H1 (cell line): Measurements from ENCODE around the gene ATP2B3. TPM values are rescaled to one million over a fixed set of nuclear protein-coding genes. Genes with fewer than 3 reads are reported as not detected.

Experiments used
- CTCF ChIA-PET: fragments of 300-600 bp; sonication (Branson Sonifier 250); formaldehyde crosslinking; loops from one replicate; lab custom pipeline; 2021; ENCODE audit not compliant: partially characterized antibody; lab: Charles Lee
- POLR2A ChIA-PET: fragments of 300-600 bp; sonication (Branson Sonifier 250); formaldehyde crosslinking; loops from one replicate; lab custom pipeline; 2021; ENCODE audit warnings: inconsistent platforms; ENCODE audit not compliant: partially characterized antibody; lab: Charles Lee
- DNase-seq, 2 experiments: peaks; one replicate each; pipeline versions ENCODE4 v3.0.0 to v3.0.0-alpha.2; 2010 to 2022; ENCODE audit warnings: low spot score in 2 of 2, low read depth in 1 of 2, mixed read lengths in 1 of 2
- FAIRE-seq: peaks from 2 replicates; lab custom pipeline; 2011; peaks lifted over from hg19 to GRCh38; lab: Jason Lieb, UNC
- H2AFZ ChIP-seq: 2 replicates; pipeline ENCODE4 v1.8.1; 2012; ENCODE audit warnings: low read length, inconsistent platforms
- H2AK5ac ChIP-seq: 2 replicates; pipeline ENCODE4 v1.6.1; 2013; ENCODE audit warnings: low read depth, low read length
- H2BK120ac ChIP-seq: replicated peaks from 2 replicates; pipeline ENCODE3; 2013; ENCODE audit warnings: low read depth, low read length, inconsistent platforms
- H2BK12ac ChIP-seq: 2 replicates; pipeline ENCODE4 v1.6.1; 2013; ENCODE audit warnings: low read depth, low read length
- H2BK15ac ChIP-seq: 2 replicates; pipeline ENCODE4 v1.6.1; 2013; ENCODE audit warnings: low read length
- H2BK20ac ChIP-seq: 2 replicates; pipeline ENCODE4 v1.6.1; 2013; ENCODE audit warnings: low read length
- H2BK5ac ChIP-seq: 2 replicates; pipeline ENCODE4 v1.6.1; 2013; ENCODE audit warnings: low read depth, low read length
- H3K14ac ChIP-seq: 2 replicates; pipeline ENCODE4 v1.6.1; 2013; ENCODE audit warnings: inconsistent platforms; ENCODE audit not compliant: insufficient read length
- H3K18ac ChIP-seq: 2 replicates; pipeline ENCODE4 v1.6.1; 2013; ENCODE audit warnings: low read length; ENCODE audit errors: extremely low read depth
- H3K23ac ChIP-seq: 2 replicates; pipeline ENCODE4 v1.6.1; 2013; ENCODE audit warnings: inconsistent platforms; ENCODE audit not compliant: insufficient read length
- H3K23me2 ChIP-seq: 2 replicates; pipeline ENCODE4 v1.6.1; 2013; ENCODE audit warnings: low read depth, low read length
- H3K27ac ChIP-seq: 2 replicates; pipeline ENCODE4 v1.6.1; 2011; ENCODE audit warnings: low read depth, low read length, inconsistent platforms
- H3K27me3 ChIP-seq, 4 experiments: replicated peaks in 1 of 4; 1 replicate in 1 of 4; 2 replicates in 3 of 4; pipeline versions ENCODE4 v1.6.1 to v1.8.1; 2011 to 2013; ENCODE audit warnings: low read length in 3 of 4, mild to moderate bottlenecking in 3 of 4, inconsistent platforms in 2 of 4, mixed read lengths in 2 of 4, moderate library complexity in 1 of 4; ENCODE audit not compliant: control insufficient read depth in 3 of 4, insufficient read depth in 3 of 4; ENCODE audit errors: extremely low read depth in 1 of 4
- H3K36me3 ChIP-seq, 4 experiments: 2 replicates each; pipeline versions ENCODE4 v1.6.1 to v1.8.1; 2011 to 2013; ENCODE audit warnings: mild to moderate bottlenecking in 4 of 4, low read length in 3 of 4, moderate library complexity in 2 of 4, control low read depth in 1 of 4, inconsistent platforms in 1 of 4; ENCODE audit not compliant: insufficient read depth in 4 of 4, control insufficient read depth in 2 of 4
- H3K4ac ChIP-seq: replicated peaks from 2 replicates; pipeline ENCODE3; 2013; ENCODE audit warnings: low read length, low read depth, mixed read lengths, inconsistent platforms; ENCODE audit not compliant: insufficient read length
- H3K4me1 ChIP-seq, 4 experiments: replicated peaks in 1 of 4; 1 replicate in 1 of 4; 2 replicates in 3 of 4; pipeline versions ENCODE4 v1.6.1 to v1.8.1; 2011 to 2013; ENCODE audit warnings: low read length in 3 of 4, inconsistent platforms in 2 of 4, mixed read lengths in 1 of 4; ENCODE audit not compliant: insufficient read depth in 4 of 4, control insufficient read depth in 3 of 4
- H3K4me2 ChIP-seq, 2 experiments: 2 replicates each; pipeline versions ENCODE4 v1.6.1 to v1.8.1; 2011 to 2013; ENCODE audit warnings: low read depth in 2 of 2, low read length in 2 of 2, control low read depth in 1 of 2, inconsistent platforms in 1 of 2, mild to moderate bottlenecking in 1 of 2; ENCODE audit not compliant: insufficient read depth in 1 of 2
- H3K4me3 ChIP-seq, 4 experiments: fragments of 200-600, 300-600 bp in 1 of 4; sonication (generic), shearing (Covaris generic), sonication (Bioruptor Twin) in 1 of 4; 2 replicates each; pipeline versions ENCODE4 v1.5.1 to v1.8.1; 2011 to 2016; ENCODE audit warnings: low read length in 4 of 4, low read depth in 3 of 4, control low read depth in 2 of 4, inconsistent platforms in 2 of 4, mild to moderate bottlenecking in 2 of 4, mixed read lengths in 1 of 4, moderate library complexity in 1 of 4; ENCODE audit not compliant: insufficient read depth in 2 of 4; ENCODE audit errors: extremely low read depth in 1 of 4
- H3K56ac ChIP-seq: replicated peaks from 2 replicates; pipeline ENCODE3; 2013; ENCODE audit warnings: low read depth, mild to moderate bottlenecking, mixed read lengths, low read length, inconsistent platforms; ENCODE audit not compliant: insufficient read length
- H3K79me1 ChIP-seq: 2 replicates; pipeline ENCODE4 v1.6.1; 2013; ENCODE audit warnings: low read depth, low read length, control low read depth
- H3K79me2 ChIP-seq, 2 experiments: 2 replicates each; pipeline versions ENCODE4 v1.6.1 to v1.8.1; 2012 to 2013; ENCODE audit warnings: low read length in 2 of 2, mild to moderate bottlenecking in 2 of 2, inconsistent platforms in 1 of 2; ENCODE audit not compliant: insufficient read depth in 2 of 2, control insufficient read depth in 1 of 2
- H3K9ac ChIP-seq, 4 experiments: replicated peaks in 1 of 4; 1 replicate in 1 of 4; 2 replicates in 3 of 4; pipeline versions ENCODE4 v1.6.1 to v1.8.1; 2011 to 2013; ENCODE audit warnings: low read depth in 3 of 4, low read length in 3 of 4, control low read depth in 2 of 4, mild to moderate bottlenecking in 2 of 4, moderate library complexity in 2 of 4, inconsistent platforms in 1 of 4; ENCODE audit errors: extremely low read depth in 1 of 4
- H3K9me3 ChIP-seq, 2 experiments: 2 replicates each; pipeline versions ENCODE4 v1.6.1 to v1.8.1; 2012 to 2013; ENCODE audit warnings: mild to moderate bottlenecking in 2 of 2, moderate library complexity in 2 of 2, control low read depth in 1 of 2, inconsistent platforms in 1 of 2, low read depth in 1 of 2, low read length in 1 of 2, mixed read lengths in 1 of 2; ENCODE audit not compliant: insufficient read depth in 2 of 2
- H4K20me1 ChIP-seq, 2 experiments: replicated peaks in 1 of 2; 2 replicates each; pipeline versions ENCODE3 to v1.8.1; 2011 to 2013; ENCODE audit warnings: inconsistent platforms in 2 of 2, low read length in 2 of 2, mild to moderate bottlenecking in 1 of 2; ENCODE audit not compliant: insufficient read depth in 2 of 2, control insufficient read depth in 1 of 2
- H4K5ac ChIP-seq: 2 replicates; pipeline ENCODE4 v1.6.1; 2013; ENCODE audit warnings: low read length, low read depth, mixed read lengths, inconsistent platforms; ENCODE audit not compliant: insufficient read length
- H4K8ac ChIP-seq: 2 replicates; pipeline ENCODE4 v1.8.0; 2013; ENCODE audit warnings: mild to moderate bottlenecking, moderate library complexity, low read length, inconsistent platforms; ENCODE audit not compliant: insufficient read depth; ENCODE audit errors: extremely low read depth
- H4K91ac ChIP-seq: replicated peaks from 2 replicates; pipeline ENCODE3; 2013; ENCODE audit warnings: low read length, mixed read lengths, inconsistent platforms; ENCODE audit not compliant: insufficient read length
- POU5F1 ChIP-seq: IDR thresholded peaks from 2 replicates; pipeline ENCODE4 v1.6.1; 2011; ENCODE audit warnings: low read depth, mild to moderate bottlenecking, low read length, moderate library complexity
- TCF12 ChIP-seq: IDR thresholded peaks from 2 replicates; pipeline ENCODE4 v1.6.1; 2011; ENCODE audit warnings: low read depth, mild to moderate bottlenecking, low read length
- WGBS, 2 experiments: shearing (Covaris generic) in 1 of 2; methylation state at CpG; one replicate each; pipeline versions ENCODE4 v1.1.6 to v1.1.7; 2013 to 2015; ENCODE audit warnings: low lambda C conversion rate in 2 of 2, mixed read lengths in 2 of 2, inconsistent platforms in 1 of 2, low coverage in 1 of 2, missing lambda C conversion rate in 1 of 2; ENCODE audit not compliant: insufficient replicate concordance in 2 of 2, insufficient coverage in 1 of 2, insufficient read length in 1 of 2; ENCODE audit errors: extremely low coverage in 1 of 2, missing lambda C conversion rate in 1 of 2; 5-methylcytosine and 5-hydroxymethylcytosine counted together
- polyA plus RNA-seq, 7 experiments: library from polyadenylated mRNA; depleted of rRNA in 3 of 7; stranded (reverse) in 5 of 7; unstranded in 2 of 7; fragments of >200 nt in 5 of 7; fragments of 200-250 nt in 2 of 7; gene quantifications; 1 replicate in 5 of 7; 2 replicates in 1 of 7; 4 replicates in 1 of 7; pipeline versions ENCODE4 v1.2.1 to v1.2.3, GENCODE V29; 2011 to 2013; ENCODE audit warnings: missing spikeins in 2 of 7, mixed read lengths in 2 of 7
- total RNA-seq: library from RNA; stranded (reverse); fragmentation: NEBNext Ultra II Directional; extraction: Animal tissue kit (Norgen Biotek cat#: 25700); gene quantifications from 2 replicates; pipeline ENCODE4 v1.2.1, GENCODE V29; 2021

ATP2B3 gene
- total and polyA plus RNA-seq, 2 of the 8 experiments (the other 6 are each of a cell fraction or from before 2014, with no cell fraction given): 0.14 to 0.19 TPM

DNA sequence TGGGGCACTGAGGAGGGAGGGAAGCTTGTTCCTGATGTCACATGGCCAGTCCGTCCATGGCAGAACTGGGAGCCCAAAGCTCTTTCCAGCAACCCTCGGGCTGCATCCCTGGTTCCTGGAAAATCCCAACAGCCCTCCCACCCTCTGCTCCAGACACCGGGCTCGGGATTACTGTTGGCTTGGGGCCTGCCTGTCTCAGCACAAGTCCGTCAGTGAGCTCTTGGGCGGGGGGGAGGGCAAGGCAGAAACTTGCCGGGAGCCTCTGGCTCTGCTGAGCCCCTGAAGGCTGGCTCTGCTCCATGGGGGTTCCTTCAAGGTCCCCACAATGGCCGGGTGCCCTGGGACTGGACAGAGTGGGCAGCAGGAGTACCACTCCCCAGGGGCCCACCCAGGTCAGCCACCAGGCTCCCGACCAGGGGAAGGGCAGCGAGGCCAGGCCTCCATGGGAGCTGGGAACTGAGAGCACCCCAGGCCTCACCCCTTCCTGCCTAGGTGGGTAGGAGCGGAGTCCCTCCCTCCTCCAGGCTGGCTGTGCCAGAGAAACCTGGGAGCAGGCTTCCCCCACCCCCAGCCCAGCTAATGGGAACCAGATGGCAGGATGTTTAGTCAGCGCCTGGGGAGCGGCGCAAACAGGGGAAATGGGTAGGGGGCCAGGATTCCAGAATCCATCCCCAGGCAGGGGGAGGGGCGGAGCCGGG is 40.6 kb upstream of the ATP2B3 start:
- TF ChIP-seq TCF12 (0 out of 2 replicates have a peak, but pooled peaks have one; percentile 38), POU5F1 (no peak)
- H3K36me3 ChIP-seq: no peaks in the 10 kb centered on the region
- H2BK12ac ChIP-seq: 0 out of 2 replicates have a peak overlapping the region, but pooled peaks have one; percentile 7
- H4K91ac ChIP-seq: no peak overlapping the region
- H4K5ac ChIP-seq: no peak overlapping the region
- peak overlapping the region; percentile 48; the same call in 1 of the 2 replicates for H3K18ac ChIP-seq
- DNase-seq: no peak
- no peak overlapping the region for H3K4me2 ChIP-seq
- H3K23ac ChIP-seq: no peak overlapping the region
- H2BK15ac ChIP-seq: no peak overlapping the region
- no peaks in the 10 kb centered on the region for H3K9me3 ChIP-seq
- WGBS, 2 experiments: 80% methylated on average over 4 of the region's 16 CpGs; no CpG with 5 or more reads in 1 of the 2 experiments
- no peak overlapping the region for H2AFZ ChIP-seq
- no peak overlapping the region for H3K27ac ChIP-seq
- H2BK120ac ChIP-seq: no peak overlapping the region
- POLR2A ChIA-PET: interaction anchor here (0.9 to 1.0 kb wide), 2 partner anchors 13 to 21 kb away, joined by 3 read pairs; no protein-coding TSS in a partner anchor
- peak overlapping the region; percentile 18; the same call in 1 of the 2 replicates for H2BK5ac ChIP-seq
- H3K4me1 ChIP-seq: peaks cover 0 to 17% (median 5%) of the 10 kb centered on the region in 4 experiments; a peak in 3 of 7 replicates
- H4K20me1 ChIP-seq: peaks cover 0 to 1% of the 10 kb centered on the region in 2 experiments
- H4K8ac ChIP-seq: no peak overlapping the region
- H3K27me3 ChIP-seq: peaks cover 5 to 24% (median 18%) of the 10 kb centered on the region in 4 experiments; a peak in 6 of 7 replicates
- FAIRE-seq: no peak
- CTCF ChIA-PET: interaction anchor here (1.5 to 1.9 kb wide), 4 partner anchors 11 to 192 kb away, joined by 3 to 11 read pairs (median 6); partner anchors contain the start of gene BGN
- no peak overlapping the region for H2BK20ac ChIP-seq
- H2AK5ac ChIP-seq: no peak overlapping the region
- no peaks in the 10 kb centered on the region for H3K79me2 ChIP-seq
- no peak overlapping the region for H3K4me3 ChIP-seq
- H3K23me2 ChIP-seq: no peaks in the 10 kb centered on the region
- no peaks in the 10 kb centered on the region for H3K79me1 ChIP-seq
- H3K56ac ChIP-seq: no peak overlapping the region
- no peak overlapping the region for H3K9ac ChIP-seq
- no peak overlapping the region for H3K4ac ChIP-seq
- no peak overlapping the region for H3K14ac ChIP-seq
